Fibroblast of skin of right quadriceps (primary cell): ENCODE measurements around the gene POLG2.
A peak's percentile ranks its signal among the peaks of the same experiment; 100 is the strongest.
"Not testable (repeated sequence)": the region's sequence is repeated elsewhere in the genome, so short reads cannot be mapped to it uniquely, and the experiment has no call there.

Source experiments
- DNase-seq: peaks from one replicate; pipeline ENCODE4 v3.0.0-alpha.2; 2013

Gene POLG2

DNA sequence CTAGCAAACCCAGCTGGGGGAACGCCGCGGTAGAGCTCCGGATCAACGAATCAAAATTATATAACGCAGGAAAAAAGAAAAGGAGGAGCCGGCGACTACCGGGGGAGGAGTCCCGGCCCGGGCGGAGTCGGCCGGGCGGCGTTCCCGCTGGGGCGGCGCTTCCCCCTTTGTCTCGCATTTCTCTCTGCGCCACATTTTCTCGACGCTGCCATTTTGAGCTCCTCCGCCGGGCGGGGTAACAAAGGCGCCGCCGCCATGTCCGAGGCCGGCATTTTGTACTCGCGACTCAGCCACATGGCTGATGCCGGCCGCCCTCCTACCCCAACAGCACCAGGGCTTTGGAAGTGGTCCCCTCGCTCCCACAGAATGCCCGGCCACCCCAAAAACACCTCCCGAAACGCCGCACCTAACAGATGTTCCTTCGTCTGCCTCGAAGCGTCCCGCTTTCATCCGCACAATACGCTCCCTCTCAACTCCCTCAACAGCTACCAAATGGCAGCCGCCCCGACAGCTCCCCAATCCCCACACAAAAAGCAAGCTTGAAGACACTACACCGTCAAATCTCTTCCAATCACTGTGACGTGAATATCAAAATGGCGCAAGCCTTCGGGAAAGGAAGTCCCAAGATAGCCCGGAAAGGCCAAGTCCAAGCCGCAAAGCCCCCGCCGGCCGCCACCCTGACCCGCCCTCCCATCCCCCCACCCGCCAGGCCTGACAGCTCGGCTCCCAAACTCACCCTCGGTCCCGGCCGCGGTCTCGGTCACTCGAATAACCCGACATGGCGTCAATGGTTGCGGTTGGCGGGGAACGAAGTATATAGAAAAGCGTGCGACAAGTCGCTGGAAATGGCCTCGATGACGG, 8.7 kb upstream of the POLG2 start:
- peak; percentile 91 for DNase-seq

GRCh38 chr17:64504769-64505339, 8.0 kb upstream of the POLG2 start:
- DNase-seq, result peak; percentile 48

GRCh38 chr17:64503821-64504768, 7.2 kb upstream of the POLG2 start:
- no peak for DNase-seq

DNA sequence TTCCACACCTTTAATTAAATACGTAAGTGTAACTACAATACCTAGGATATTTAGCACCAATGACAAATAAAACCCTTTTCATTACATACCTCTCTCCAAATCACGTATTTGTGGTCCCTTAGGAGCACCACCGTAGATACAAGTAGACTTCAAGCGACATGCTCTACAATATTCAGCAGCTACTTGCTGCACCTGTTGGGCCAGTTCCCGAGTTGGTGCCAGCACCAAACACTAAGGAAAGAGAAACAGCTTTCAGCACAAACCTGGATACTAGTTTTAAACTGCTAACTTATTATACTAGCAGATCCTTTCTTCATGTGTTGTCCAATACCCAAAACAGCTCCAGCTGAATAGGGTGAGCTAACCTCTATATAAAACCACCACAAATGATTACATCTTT, 6.5 kb upstream of the POLG2 start:
- DNase-seq, result no peak

- DNase-seq, result no peak
Measured at GRCh38 chr17:64502809-64503208, 6.0 kb upstream of the POLG2 start.

DNA sequence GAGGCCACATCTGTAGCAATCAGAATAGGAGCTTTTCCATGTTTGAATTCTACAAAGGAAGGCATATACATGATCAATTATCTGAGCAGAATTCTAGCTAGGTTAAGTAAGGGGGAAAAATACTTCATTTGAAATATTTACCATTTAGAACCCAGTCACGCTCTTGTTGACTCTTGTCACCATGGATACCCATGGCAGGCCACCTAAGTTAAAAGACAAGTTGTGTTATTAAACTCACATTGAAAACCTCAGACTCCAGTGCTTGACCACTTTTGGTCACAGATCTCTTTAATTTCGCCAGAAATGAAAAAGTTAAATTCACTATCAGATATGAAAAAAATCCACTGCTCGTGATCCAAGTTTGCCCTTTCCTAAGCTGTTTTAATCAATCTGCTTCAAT, 5.2 kb upstream of the POLG2 start:
- no peak for DNase-seq

- no peak for DNase-seq
Measured at GRCh38 chr17:64500862-64501765, 4.3 kb upstream of the POLG2 start.

GRCh38 chr17:64500487-64500859, 3.6 kb upstream of the POLG2 start:
- no peak for DNase-seq

GRCh38 chr17:64499805-64500486, 3.1 kb upstream of the POLG2 start:
- DNase-seq, result peak; percentile 26

- DNase-seq, result no peak
Measured at GRCh38 chr17:64498308-64499203, 1.7 kb upstream of the POLG2 start.

GRCh38 chr17:64497565-64498035, 746 bp upstream of the POLG2 start:
- no peak for DNase-seq

GRCh38 chr17:64496348-64496785, 487 bp downstream of the POLG2 start:
- no peak for DNase-seq

GRCh38 chr17:64495300-64495699, 1.6 kb downstream of the POLG2 start:
- DNase-seq, result not testable (repeated sequence)

DNA sequence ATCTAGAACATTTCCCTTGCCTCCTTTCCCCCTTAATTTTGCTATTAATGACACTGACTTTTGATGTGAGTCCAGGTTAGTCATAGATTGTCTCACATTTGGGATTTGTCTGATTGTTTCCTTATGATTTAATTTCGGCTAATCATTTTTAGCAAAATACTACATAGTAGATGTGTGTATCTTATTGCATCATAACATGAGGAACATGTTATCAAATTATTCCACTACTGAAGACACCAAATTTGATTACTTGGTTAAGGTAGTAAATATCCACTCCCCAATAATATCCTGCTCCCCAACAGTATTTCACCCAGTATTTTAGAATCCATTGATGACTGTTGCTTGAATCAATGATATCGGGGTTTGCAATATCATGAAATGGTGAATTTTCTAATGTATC, 2.7 kb downstream of the POLG2 start:
- no peak for DNase-seq

DNA sequence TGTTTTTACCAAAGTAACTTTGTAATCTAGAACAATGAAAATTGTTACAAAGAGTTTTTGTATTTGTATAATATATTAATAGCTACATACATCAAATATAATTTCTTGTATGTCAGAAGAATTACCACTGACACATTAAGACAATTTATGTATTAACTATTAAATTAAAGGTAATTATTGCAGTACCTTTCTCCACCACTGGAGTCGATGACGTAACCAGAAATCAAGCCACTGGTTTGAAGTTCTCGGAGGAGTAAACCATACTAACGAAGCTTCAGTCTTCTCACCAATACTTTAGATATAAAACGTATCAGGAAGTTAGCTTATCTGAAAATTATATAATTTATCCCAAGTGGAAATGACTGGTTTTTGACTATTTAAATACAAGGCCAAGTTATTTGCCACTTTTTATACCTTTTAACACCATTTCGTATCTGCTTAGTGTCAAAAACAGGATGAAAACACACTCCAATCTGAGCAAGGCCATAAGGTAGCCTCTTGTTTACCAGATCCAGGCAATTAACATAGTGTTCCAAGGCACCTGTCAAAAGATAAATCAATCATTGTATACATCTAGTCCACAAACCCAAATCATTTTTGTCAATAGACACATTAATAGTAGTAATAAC, 4.3 kb downstream of the POLG2 start:
- no peak for DNase-seq

- DNase-seq, result peak; percentile 81
Measured at GRCh38 chr17:64491994-64492393, 4.9 kb downstream of the POLG2 start.

DNA sequence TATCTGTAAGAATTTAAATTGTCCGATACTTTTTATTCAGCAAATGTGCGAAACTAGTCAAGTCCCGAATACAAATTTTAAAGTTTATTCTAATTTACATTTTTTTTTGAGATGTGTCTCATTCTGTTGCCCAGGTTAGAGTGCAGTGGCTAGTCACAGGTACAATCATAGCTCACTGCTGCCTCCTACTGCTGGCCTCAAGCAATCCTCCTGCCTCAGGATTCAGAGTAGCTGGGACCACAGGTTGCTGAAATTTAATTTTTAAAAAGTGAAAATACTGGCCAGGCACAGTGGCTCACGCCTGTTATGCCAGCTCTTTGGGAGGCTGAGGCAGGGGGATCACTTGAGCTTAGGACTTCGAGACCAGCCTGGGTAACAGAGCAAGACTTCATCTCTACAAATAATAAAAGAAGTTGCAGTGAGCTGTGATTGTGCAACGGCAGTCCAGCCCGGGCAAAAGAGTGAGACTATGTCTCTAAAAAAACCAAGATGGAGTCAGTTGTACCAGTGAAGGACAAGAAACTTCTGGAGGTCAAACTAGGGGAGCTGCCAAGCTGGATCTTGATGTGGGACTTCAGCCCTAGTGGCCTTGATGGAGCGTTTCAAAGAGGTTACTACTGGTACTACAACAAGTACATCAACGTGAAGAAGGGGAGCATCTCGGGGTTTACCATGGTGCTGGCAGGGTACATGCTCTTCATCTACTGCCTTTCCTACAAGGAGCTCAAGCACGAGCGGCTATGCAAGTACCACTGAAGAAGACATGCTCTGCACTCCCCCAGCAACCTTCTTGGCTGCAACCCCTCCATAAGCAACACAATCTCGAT, 5.6 kb downstream of the POLG2 start:
- no peak for DNase-seq

- DNase-seq, result no peak
Measured at GRCh38 chr17:64488301-64488700, 8.6 kb downstream of the POLG2 start.

DNA sequence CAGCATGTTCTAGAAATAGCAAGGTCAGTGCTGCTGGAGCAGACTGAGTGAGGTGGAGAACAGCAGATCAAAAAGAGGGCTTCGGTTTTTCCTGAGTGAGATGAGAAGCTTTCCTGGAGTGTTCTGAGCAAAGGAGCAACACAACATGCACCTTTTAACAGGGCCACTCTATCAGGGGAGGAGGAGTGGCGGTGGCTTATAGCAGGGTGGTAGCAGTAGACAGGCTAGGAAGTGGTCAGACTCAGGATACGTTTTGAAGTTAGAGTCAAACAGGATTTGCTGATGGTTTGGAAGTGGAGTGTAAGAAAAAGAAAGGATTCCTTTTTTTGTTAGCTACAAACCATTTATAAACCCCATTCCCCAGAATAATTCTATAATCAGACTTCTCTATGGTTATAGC, 12.5 kb downstream of the POLG2 start:
- DNase-seq, result no peak
